ENCODE measurements around the gene KCNIP4.

DNA sequence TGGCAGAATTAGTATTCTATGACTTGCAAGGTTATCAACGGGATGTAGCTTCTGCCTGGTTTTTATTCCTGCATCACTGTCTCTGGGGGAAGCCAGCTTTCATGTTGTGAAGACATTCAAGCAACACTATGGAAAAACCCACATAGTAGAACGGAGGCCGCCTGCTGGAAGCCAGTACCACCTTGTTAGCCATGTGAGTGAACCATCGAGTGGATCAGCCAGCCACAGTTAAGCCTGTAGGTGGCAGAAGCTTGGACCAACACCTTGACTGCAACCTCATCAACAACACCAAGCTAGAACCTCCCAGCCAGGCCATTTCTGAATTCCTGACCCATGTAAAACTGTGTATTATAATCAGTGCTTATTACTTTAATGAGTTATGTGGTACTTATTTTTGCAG, 538.2 kb downstream of the KCNIP4 start:
- TF ChIP-seq ZNF507 (tag; conservative IDR thresholded peaks at IDR 0.05) = no peak
- TF ChIP-seq KAT7 (CRISPR knock-in tag; IDR thresholded peaks at IDR 0.05; ENCODE audit: borderline replicate concordance) = no peak
- TF ChIP-seq, protein P1, sequence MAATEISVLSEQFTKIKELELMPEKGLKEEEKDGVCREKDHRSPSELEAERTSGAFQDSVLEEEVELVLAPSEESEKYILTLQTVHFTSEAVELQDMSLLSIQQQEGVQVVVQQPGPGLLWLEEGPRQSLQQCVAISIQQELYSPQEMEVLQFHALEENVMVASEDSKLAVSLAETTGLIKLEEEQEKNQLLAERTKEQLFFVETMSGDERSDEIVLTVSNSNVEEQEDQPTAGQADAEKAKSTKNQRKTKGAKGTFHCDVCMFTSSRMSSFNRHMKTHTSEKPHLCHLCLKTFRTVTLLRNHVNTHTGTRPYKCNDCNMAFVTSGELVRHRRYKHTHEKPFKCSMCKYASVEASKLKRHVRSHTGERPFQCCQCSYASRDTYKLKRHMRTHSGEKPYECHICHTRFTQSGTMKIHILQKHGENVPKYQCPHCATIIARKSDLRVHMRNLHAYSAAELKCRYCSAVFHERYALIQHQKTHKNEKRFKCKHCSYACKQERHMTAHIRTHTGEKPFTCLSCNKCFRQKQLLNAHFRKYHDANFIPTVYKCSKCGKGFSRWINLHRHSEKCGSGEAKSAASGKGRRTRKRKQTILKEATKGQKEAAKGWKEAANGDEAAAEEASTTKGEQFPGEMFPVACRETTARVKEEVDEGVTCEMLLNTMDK (IDR thresholded peaks at IDR 0.05; ENCODE audit: borderline replicate concordance, insufficient read depth, low read depth, low read length, poor library complexity, severe bottlenecking) = no peak
- TF ChIP-seq, protein P2, sequence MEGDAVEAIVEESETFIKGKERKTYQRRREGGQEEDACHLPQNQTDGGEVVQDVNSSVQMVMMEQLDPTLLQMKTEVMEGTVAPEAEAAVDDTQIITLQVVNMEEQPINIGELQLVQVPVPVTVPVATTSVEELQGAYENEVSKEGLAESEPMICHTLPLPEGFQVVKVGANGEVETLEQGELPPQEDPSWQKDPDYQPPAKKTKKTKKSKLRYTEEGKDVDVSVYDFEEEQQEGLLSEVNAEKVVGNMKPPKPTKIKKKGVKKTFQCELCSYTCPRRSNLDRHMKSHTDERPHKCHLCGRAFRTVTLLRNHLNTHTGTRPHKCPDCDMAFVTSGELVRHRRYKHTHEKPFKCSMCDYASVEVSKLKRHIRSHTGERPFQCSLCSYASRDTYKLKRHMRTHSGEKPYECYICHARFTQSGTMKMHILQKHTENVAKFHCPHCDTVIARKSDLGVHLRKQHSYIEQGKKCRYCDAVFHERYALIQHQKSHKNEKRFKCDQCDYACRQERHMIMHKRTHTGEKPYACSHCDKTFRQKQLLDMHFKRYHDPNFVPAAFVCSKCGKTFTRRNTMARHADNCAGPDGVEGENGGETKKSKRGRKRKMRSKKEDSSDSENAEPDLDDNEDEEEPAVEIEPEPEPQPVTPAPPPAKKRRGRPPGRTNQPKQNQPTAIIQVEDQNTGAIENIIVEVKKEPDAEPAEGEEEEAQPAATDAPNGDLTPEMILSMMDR (IDR thresholded peaks at IDR 0.05 in 2 of 3, conservative IDR thresholded peaks at IDR 0.05 in 1 of 3; ENCODE audit: insufficient read depth in 2 of 3, low read depth in 1 of 3, low read length in 3 of 3) = no peak
- TF ChIP-seq GATAD2A (IDR thresholded peaks at IDR 0.05) = no peak
- no peak for TF ChIP-seq RNF2 (IDR thresholded peaks at IDR 0.05)
- TF ChIP-seq PRMT5 (CRISPR knock-in tag; IDR thresholded peaks at IDR 0.05) = no peak
- TF ChIP-seq NFIC (IDR thresholded peaks at IDR 0.05) = no peak
- no peak for TF ChIP-seq PRPF4 (IDR thresholded peaks at IDR 0.05; ENCODE audit: insufficient read depth, low read depth, low read length, poor library complexity, severe bottlenecking)
